ENCODE measurements around the gene NKIRAS1. TPM values are rescaled to one million over a fixed set of nuclear protein-coding genes. Genes with fewer than 3 reads are reported as not detected.
"Not testable (repeated sequence)": the region's sequence is repeated elsewhere in the genome, so short reads cannot be mapped to it uniquely, and the experiment has no call there.

NKIRAS1 gene
- total and polyA plus RNA-seq, 4 donors, result 23.4 to 53.4 (median 45.8) TPM

- WGBS (ENCODE audit: insufficient coverage), result 88% methylated on average over 7 of the region's 8 CpGs
- no peak overlapping the region for H3K4me3 ChIP-seq (ENCODE audit: low read depth, low read length)
- H3K9me3 ChIP-seq (ENCODE audit: control insufficient read depth, insufficient read depth, low read length), result no peaks in the 10 kb centered on the region
- H3K36me3 ChIP-seq (ENCODE audit: control insufficient read depth, insufficient read depth, low read length), result peaks cover 26% of the 10 kb centered on the region
- H3K4me1 ChIP-seq (ENCODE audit: control insufficient read depth, insufficient read depth, low read length), result no peaks in the 10 kb centered on the region
- H3K27ac ChIP-seq (ENCODE audit: low read depth, low read length), result no peak overlapping the region
- H3K27me3 ChIP-seq (ENCODE audit: control insufficient read depth, insufficient read depth, low read length), result no peaks in the 10 kb centered on the region
- no peak for DNase-seq (ENCODE audit: low read depth in 4 of 6, low spot score in 6 of 6)
Observed at GRCh38 chr3:23894254-23895061, 22.3 kb downstream of the NKIRAS1 start.

GRCh38 chr3:23889950-23890349, 26.8 kb downstream of the NKIRAS1 start:
- Histone ChIP-seq H3K27me3 (ENCODE audit: control insufficient read depth, insufficient read depth, low read length) (no peaks in the 10 kb centered on the region), H3K9me3 (ENCODE audit: control insufficient read depth, insufficient read depth, low read length) (no peaks in the 10 kb centered on the region), H3K4me1 (ENCODE audit: control insufficient read depth, insufficient read depth, low read length) (no peaks in the 10 kb centered on the region), H3K4me3 (ENCODE audit: low read depth, low read length) (no peak overlapping the region), H3K27ac (ENCODE audit: low read depth, low read length) (no peak overlapping the region), H3K36me3 (ENCODE audit: control insufficient read depth, insufficient read depth, low read length) (peaks cover 7% of the 10 kb centered on the region)
- 38% methylated on average over 3 of the region's 5 CpGs for WGBS (ENCODE audit: insufficient coverage)
- DNase-seq (ENCODE audit: low read depth in 4 of 6, low spot score in 6 of 6), result no peak

- Histone ChIP-seq H3K36me3 (ENCODE audit: control insufficient read depth, insufficient read depth, low read length) (peaks cover 7% of the 10 kb centered on the region), H3K9me3 (ENCODE audit: control insufficient read depth, insufficient read depth, low read length) (no peaks in the 10 kb centered on the region), H3K4me1 (ENCODE audit: control insufficient read depth, insufficient read depth, low read length) (no peaks in the 10 kb centered on the region), H3K4me3 (ENCODE audit: low read depth, low read length) (no peak overlapping the region), H3K27ac (ENCODE audit: low read depth, low read length) (no peak overlapping the region), H3K27me3 (ENCODE audit: control insufficient read depth, insufficient read depth, low read length) (no peaks in the 10 kb centered on the region)
- 100% methylated on average over 1 of the region's 2 CpGs for WGBS (ENCODE audit: insufficient coverage)
- no peak for DNase-seq (ENCODE audit: low read depth in 4 of 6, low spot score in 6 of 6)
Observed at GRCh38 chr3:23889386-23889785, 27.4 kb downstream of the NKIRAS1 start.

GRCh38 chr3:23888617-23889228, 28.1 kb downstream of the NKIRAS1 start:
- Histone ChIP-seq H3K9me3 (ENCODE audit: control insufficient read depth, insufficient read depth, low read length) (no peaks in the 10 kb centered on the region), H3K27ac (ENCODE audit: low read depth, low read length) (no peak overlapping the region), H3K36me3 (ENCODE audit: control insufficient read depth, insufficient read depth, low read length) (peaks cover 7% of the 10 kb centered on the region), H3K4me1 (ENCODE audit: control insufficient read depth, insufficient read depth, low read length) (no peaks in the 10 kb centered on the region), H3K4me3 (ENCODE audit: low read depth, low read length) (no peak overlapping the region), H3K27me3 (ENCODE audit: control insufficient read depth, insufficient read depth, low read length) (no peaks in the 10 kb centered on the region)
- peak in 3 of 6 donors; percentile 14 to 74 (median 59) for DNase-seq (ENCODE audit: low read depth in 4 of 6, low spot score in 6 of 6)
- WGBS (ENCODE audit: insufficient coverage), result no CpG with 5 or more reads among the region's 3 CpGs

- H3K36me3 ChIP-seq (ENCODE audit: control insufficient read depth, insufficient read depth, low read length), result peaks cover 8% of the 10 kb centered on the region
- no peak for DNase-seq (ENCODE audit: low read depth in 4 of 6, low spot score in 6 of 6)
- WGBS (ENCODE audit: insufficient coverage), result 90% methylated on average over 3 of the region's 3 CpGs
- no peak overlapping the region for H3K27ac ChIP-seq (ENCODE audit: low read depth, low read length)
- no peaks in the 10 kb centered on the region for H3K4me1 ChIP-seq (ENCODE audit: control insufficient read depth, insufficient read depth, low read length)
- H3K4me3 ChIP-seq (ENCODE audit: low read depth, low read length), result no peak overlapping the region
- no peaks in the 10 kb centered on the region for H3K9me3 ChIP-seq (ENCODE audit: control insufficient read depth, insufficient read depth, low read length)
- no peaks in the 10 kb centered on the region for H3K27me3 ChIP-seq (ENCODE audit: control insufficient read depth, insufficient read depth, low read length)
Observed at GRCh38 chr3:23886311-23886710, 30.5 kb downstream of the NKIRAS1 start.

GRCh38 chr3:23885210-23885609, 31.6 kb downstream of the NKIRAS1 start:
- no CpG with 5 or more reads among the region's 6 CpGs for WGBS (ENCODE audit: insufficient coverage)
- H3K4me1 ChIP-seq (ENCODE audit: control insufficient read depth, insufficient read depth, low read length), result no peaks in the 10 kb centered on the region
- no peaks in the 10 kb centered on the region for H3K9me3 ChIP-seq (ENCODE audit: control insufficient read depth, insufficient read depth, low read length)
- peaks cover 8% of the 10 kb centered on the region for H3K36me3 ChIP-seq (ENCODE audit: control insufficient read depth, insufficient read depth, low read length)
- H3K4me3 ChIP-seq (ENCODE audit: low read depth, low read length), result no peak overlapping the region
- no peak for DNase-seq (ENCODE audit: low read depth in 4 of 6, low spot score in 6 of 6)
- no peak overlapping the region for H3K27ac ChIP-seq (ENCODE audit: low read depth, low read length)
- no peaks in the 10 kb centered on the region for H3K27me3 ChIP-seq (ENCODE audit: control insufficient read depth, insufficient read depth, low read length)

- whole genome bisulfite sequencing (ENCODE audit: insufficient coverage), result 88% methylated on average over 1 of the region's 2 CpGs
- no peak for DNase-seq (ENCODE audit: low read depth in 4 of 6, low spot score in 6 of 6)
- peaks cover 8% of the 10 kb centered on the region for H3K36me3 ChIP-seq (ENCODE audit: control insufficient read depth, insufficient read depth, low read length)
Observed at GRCh38 chr3:23884481-23884880, 32.3 kb downstream of the NKIRAS1 start.

GRCh38 chr3:23882487-23882918, 34.3 kb downstream of the NKIRAS1 start:
- H3K27me3 ChIP-seq (ENCODE audit: control insufficient read depth, insufficient read depth, low read length), result no peaks in the 10 kb centered on the region
- H3K9me3 ChIP-seq (ENCODE audit: control insufficient read depth, insufficient read depth, low read length), result no peaks in the 10 kb centered on the region
- no peak for DNase-seq (ENCODE audit: low read depth in 4 of 6, low spot score in 6 of 6)
- peaks cover 8% of the 10 kb centered on the region for H3K36me3 ChIP-seq (ENCODE audit: control insufficient read depth, insufficient read depth, low read length)
- H3K4me1 ChIP-seq (ENCODE audit: control insufficient read depth, insufficient read depth, low read length), result no peaks in the 10 kb centered on the region
- H3K4me3 ChIP-seq (ENCODE audit: low read depth, low read length), result no peak overlapping the region
- H3K27ac ChIP-seq (ENCODE audit: low read depth, low read length), result no peak overlapping the region
- 97% methylated on average over 28 of the region's 28 CpGs for WGBS (ENCODE audit: insufficient coverage)

More at GRCh38 chr3:23884481-23884880, 32.3 kb downstream of the NKIRAS1 start:
- no peaks in the 10 kb centered on the region for H3K9me3 ChIP-seq (ENCODE audit: control insufficient read depth, insufficient read depth, low read length)
- H3K4me3 ChIP-seq (ENCODE audit: low read depth, low read length), result no peak overlapping the region
- no peaks in the 10 kb centered on the region for H3K4me1 ChIP-seq (ENCODE audit: control insufficient read depth, insufficient read depth, low read length)
- H3K27ac ChIP-seq (ENCODE audit: low read depth, low read length), result no peak overlapping the region
- H3K27me3 ChIP-seq (ENCODE audit: control insufficient read depth, insufficient read depth, low read length), result no peaks in the 10 kb centered on the region

GRCh38 chr3:23881993-23882392, 34.8 kb downstream of the NKIRAS1 start:
- not testable (repeated sequence) for H3K4me3 ChIP-seq (ENCODE audit: low read depth, low read length); DNase-seq (ENCODE audit: low read depth in 4 of 6, low spot score in 6 of 6); H3K9me3 ChIP-seq (ENCODE audit: control insufficient read depth, insufficient read depth, low read length); H3K27me3 ChIP-seq (ENCODE audit: control insufficient read depth, insufficient read depth, low read length); H3K36me3 ChIP-seq (ENCODE audit: control insufficient read depth, insufficient read depth, low read length); H3K27ac ChIP-seq (ENCODE audit: low read depth, low read length); H3K4me1 ChIP-seq (ENCODE audit: control insufficient read depth, insufficient read depth, low read length)
- WGBS (ENCODE audit: insufficient coverage), result 53% methylated on average over 4 of the region's 4 CpGs
